CD4-positive, alpha-beta T cell treated with Interferon gamma for 1 hour (primary cell): ENCODE results near the gene STUB1.

Experiments
- DNase-seq: peaks from one replicate; pipeline ENCODE4 v3.0.0-alpha.2; 2020

STUB1 gene

GRCh38 chr16:645852-646678 is 34.1 kb upstream of the STUB1 start:
- DNase-seq = no peak

GRCh38 chr16:646679-647172 is 33.5 kb upstream of the STUB1 start:
- DNase-seq = no peak

- DNase-seq = no peak
These were observed 32.9 kb upstream of the STUB1 start for GRCh38 chr16:647173-647902.

GRCh38 chr16:648071-648780 is 32.0 kb upstream of the STUB1 start:
- no peak for DNase-seq

GRCh38 chr16:648781-649589 is 31.2 kb upstream of the STUB1 start, which contains the start of gene WDR90:
Gene WDR90 (plus strand): TSS chr16:649365. CDS start chr16:649417, 52 bp downstream.
- peak; percentile 87 for DNase-seq

GRCh38 chr16:649631-650030 is 30.6 kb upstream of the STUB1 start:
- no peak for DNase-seq

- no peak for DNase-seq
These were observed 28.4 kb upstream of the STUB1 start for GRCh38 chr16:651844-652243.

- no peak for DNase-seq
These were observed 27.5 kb upstream of the STUB1 start for GRCh38 chr16:652454-653305.

GRCh38 chr16:654034-654433 is 26.2 kb upstream of the STUB1 start:
- no peak for DNase-seq

GRCh38 chr16:657487-657886 is 22.7 kb upstream of the STUB1 start:
- no peak for DNase-seq

GRCh38 chr16:658679-659571 is 21.3 kb upstream of the STUB1 start:
- DNase-seq = no peak

GRCh38 chr16:659618-660017 is 20.6 kb upstream of the STUB1 start:
- no peak for DNase-seq

- DNase-seq = no peak
These were observed 20.1 kb upstream of the STUB1 start for GRCh38 chr16:660132-660458.

GRCh38 chr16:660459-661183 is 19.6 kb upstream of the STUB1 start:
- DNase-seq = peak; percentile 78

- DNase-seq = no peak
These were observed 18.9 kb upstream of the STUB1 start for GRCh38 chr16:661184-661821.

GRCh38 chr16:662095-662494 is 18.1 kb upstream of the STUB1 start:
- no peak for DNase-seq

GRCh38 chr16:662597-662996 is 17.6 kb upstream of the STUB1 start:
- no peak for DNase-seq

- no peak for DNase-seq
These were observed 13.6 kb upstream of the STUB1 start for GRCh38 chr16:666572-666971.

GRCh38 chr16:667113-667779 is 13.0 kb upstream of the STUB1 start:
- no peak for DNase-seq
